ENCODE data around the gene RNF114.

- TF ChIP-seq POLR2A (IDR thresholded peaks at IDR 0.05; ENCODE audit: low read depth, low read length) (no peak), CTCF (IDR thresholded peaks at IDR 0.05; ENCODE audit: extremely low read depth in 1 of 2, insufficient read depth in 1 of 2, low read depth in 1 of 2, low read length in 2 of 2) (no peak), POLR2AphosphoS5 (IDR thresholded peaks at IDR 0.05; ENCODE audit: insufficient read depth, low read depth, low read length) (no peak)
Observed at GRCh38 chr20:49956689-49957088, 20.5 kb downstream of the RNF114 start.

Data from endothelial cell of umbilical vein (primary cell).